HuH-7.5 (cell line): ENCODE data around the gene KRT79.

ENCODE experiments used
- DNase-seq: peaks from one replicate; pipeline ENCODE4 v3.0.0; 2011; ENCODE audit warnings: low spot score

KRT79 gene

GRCh38 chr12:52819731-52820510, 14.2 kb downstream of the KRT79 start:
- DNase-seq = no peak

GRCh38 chr12:52818887-52819420, 15.2 kb downstream of the KRT79 start:
- DNase-seq = no peak

- no peak for DNase-seq
Measured at GRCh38 chr12:52818388-52818787, 15.7 kb downstream of the KRT79 start.

- no peak for DNase-seq
Measured at GRCh38 chr12:52817699-52818238, 16.3 kb downstream of the KRT79 start.

GRCh38 chr12:52817003-52817698, 17.0 kb downstream of the KRT79 start:
- no peak for DNase-seq

GRCh38 chr12:52815676-52816588, 18.2 kb downstream of the KRT79 start:
- DNase-seq = no peak

GRCh38 chr12:52815161-52815560, 18.9 kb downstream of the KRT79 start:
- no peak for DNase-seq

- no peak for DNase-seq
Measured at GRCh38 chr12:52814710-52815155, 19.4 kb downstream of the KRT79 start.

GRCh38 chr12:52813885-52814709, 20.0 kb downstream of the KRT79 start, which contains the start of gene KRT4:
Gene KRT4 (minus strand): TSS chr12:52814116. CDS start chr12:52814058, 58 bp downstream.
- DNase-seq = no peak

- DNase-seq = no peak
Measured at GRCh38 chr12:52813203-52813819, 20.8 kb downstream of the KRT79 start.

GRCh38 chr12:52812749-52813148, 21.4 kb downstream of the KRT79 start:
- no peak for DNase-seq

- no peak for DNase-seq
Measured at GRCh38 chr12:52812073-52812400, 22.1 kb downstream of the KRT79 start.

- no peak for DNase-seq
Measured at GRCh38 chr12:52811191-52812072, 22.7 kb downstream of the KRT79 start.

- no peak for DNase-seq
Measured at GRCh38 chr12:52810554-52810953, 23.6 kb downstream of the KRT79 start.

- DNase-seq = no peak
Measured at GRCh38 chr12:52809166-52809565, 24.9 kb downstream of the KRT79 start.

GRCh38 chr12:52808573-52809160, 25.4 kb downstream of the KRT79 start:
- no peak for DNase-seq

- DNase-seq = no peak
Measured at GRCh38 chr12:52807544-52808470, 26.3 kb downstream of the KRT79 start.
